Neural cell (in vitro differentiated cells): ENCODE results near the gene AKR1B1.

ENCODE experiments used
- CTCF ChIP-seq: fragments of 450-650 bp; IDR thresholded peaks from 2 replicates; pipeline ENCODE4 v1.5.1; 2014; ENCODE audit warnings: antibody characterized with exemption, mild to moderate bottlenecking, moderate library complexity; ENCODE audit not compliant: poor library complexity, severe bottlenecking
- EP300 ChIP-seq: fragments of 450-650 bp; conservative IDR thresholded peaks from 2 replicates; pipeline ENCODE4 v1.6.1; 2014; ENCODE audit warnings: antibody characterized with exemption, mild to moderate bottlenecking, moderate library complexity; ENCODE audit not compliant: poor library complexity, severe bottlenecking
- REST ChIP-seq: IDR thresholded peaks from 2 replicates; pipeline ENCODE4 v1.6.1; 2012; ENCODE audit warnings: borderline replicate concordance
- SMC3 ChIP-seq: fragments of 450-650 bp; conservative IDR thresholded peaks from 2 replicates; pipeline ENCODE4 v1.6.1; 2014; ENCODE audit warnings: antibody characterized with exemption, mild to moderate bottlenecking, moderate library complexity; ENCODE audit not compliant: poor library complexity

GRCh38 chr7:134451656-134452055 lies 7.2 kb downstream of the AKR1B1 start:
- TF ChIP-seq SMC3 (no peak), CTCF (no peak), EP300 (no peak), REST (no peak)
